Upper lobe of right lung (tissue), 1 donor: Measurements from ENCODE around the gene FCAMR. TPM values are rescaled to one million over a fixed set of nuclear protein-coding genes. Genes with fewer than 3 reads are reported as not detected.

Experiments
- ATAC-seq: fragments of 200-7000 bp; cut with Tn5 transposase; one replicate; pipeline ENCODE4 v1.9.1; 2020; ENCODE audit warnings: mild to moderate bottlenecking, moderate library complexity
- DNase-seq: peaks from one replicate; pipeline ENCODE4 v3.0.0-alpha.2; 2020
- H3K27ac ChIP-seq: fragments of 200-600 bp; one replicate; pipeline ENCODE4 v1.8.0; 2022
- H3K27me3 ChIP-seq: fragments of 200-600 bp; one replicate; pipeline ENCODE4 v1.8.0; 2022; ENCODE audit warnings: mild to moderate bottlenecking
- H3K36me3 ChIP-seq: fragments of 200-600 bp; one replicate; pipeline ENCODE4 v1.8.0; 2022
- H3K4me1 ChIP-seq: fragments of 200-600 bp; one replicate; pipeline ENCODE4 v1.8.0; 2022
- H3K4me3 ChIP-seq: fragments of 200-600 bp; one replicate; pipeline ENCODE4 v1.8.0; 2022; ENCODE audit warnings: mild to moderate bottlenecking
- H3K9me3 ChIP-seq: fragments of 200-600 bp; one replicate; pipeline ENCODE4 v1.8.0; 2022
- CTCF ChIP-seq: fragments of 200-600 bp; IDR thresholded peaks from one replicate; pipeline ENCODE4 v1.8.0; 2022; ENCODE audit warnings: antibody characterized with exemption
- intact Hi-C: fragments of 100-400 bp; cut with DNase I; formaldehyde crosslinking; loops from one replicate; pipeline ENCODE4 v1.11.0; 2022
- total RNA-seq: library from RNA; stranded (reverse); fragmentation: NEBNext Ultra II Directional; extraction: Animal tissue kit (Norgen Biotek cat#: 25700); gene quantifications from one replicate; pipeline ENCODE4 v1.2.1, GENCODE V29; 2021
- donor health status: DM: no; HTN: yes; CAD: no; lungs with severe emphysema.

FCAMR gene
- total RNA-seq, 1 donor from 2014 or later: not detected

GRCh38 chr1:206952171-206952570 is 18.1 kb downstream of the FCAMR start:
- ATAC-seq (peak; percentile 38), DNase-seq (no peak)
- H3K27ac ChIP-seq: peak overlapping the region; percentile 36
- no peaks in the 10 kb centered on the region for H3K9me3 ChIP-seq
- TF ChIP-seq CTCF: no peak
- intact Hi-C loops: no loop called here
- H3K4me3 ChIP-seq: no peak overlapping the region
- no peaks in the 10 kb centered on the region for H3K27me3 ChIP-seq
- H3K4me1 ChIP-seq: no peaks in the 10 kb centered on the region
- H3K36me3 ChIP-seq: no peaks in the 10 kb centered on the region

DNA sequence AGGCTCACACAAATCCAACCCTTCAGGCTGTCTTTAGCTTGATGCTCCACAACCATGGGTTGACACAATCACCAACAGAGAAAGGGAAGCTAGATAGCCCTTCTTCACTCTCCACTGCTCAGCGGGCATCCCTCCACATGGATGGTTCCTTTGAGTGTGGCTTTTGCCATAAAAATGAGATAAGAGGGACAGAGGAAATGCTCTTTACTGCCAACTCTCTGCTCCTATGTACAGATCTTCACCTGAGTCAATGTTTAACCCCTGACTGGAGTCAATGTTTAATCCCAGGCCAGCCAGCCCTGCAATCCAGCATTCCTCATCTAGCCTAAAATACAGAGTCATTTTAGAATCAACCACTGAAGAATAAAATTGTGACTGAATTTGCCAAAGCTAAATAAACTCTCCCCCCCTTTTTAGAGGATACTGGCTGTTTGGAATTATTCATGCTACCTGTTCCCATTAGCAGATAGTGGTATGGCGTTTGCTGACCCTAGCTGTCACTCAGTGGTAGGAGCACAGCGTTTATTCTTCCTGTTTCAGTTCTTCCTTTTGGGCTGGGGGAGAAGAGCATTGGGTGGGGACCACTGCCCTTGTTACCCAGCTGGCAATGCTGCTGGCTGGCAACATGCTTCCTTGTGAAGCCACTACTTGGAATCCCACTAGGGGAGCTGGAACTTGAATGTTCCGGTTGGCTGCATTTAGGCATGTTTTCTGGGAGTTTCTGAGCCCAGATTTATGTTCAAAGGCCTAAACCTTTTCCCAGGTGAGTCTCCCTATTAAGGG is 18.8 kb downstream of the FCAMR start:
- H3K4me3 ChIP-seq: no peak overlapping the region
- ATAC-seq: no peak
- DNase-seq: no peak
- H3K27ac ChIP-seq: no peak overlapping the region
- no peaks in the 10 kb centered on the region for H3K27me3 ChIP-seq
- H3K36me3 ChIP-seq: no peaks in the 10 kb centered on the region
- no peaks in the 10 kb centered on the region for H3K4me1 ChIP-seq
- intact Hi-C loops: no loop called here
- no peaks in the 10 kb centered on the region for H3K9me3 ChIP-seq
- no peak for TF ChIP-seq CTCF

- Histone ChIP-seq H3K36me3 (no peaks in the 10 kb centered on the region), H3K4me3 (no peak overlapping the region), H3K27me3 (no peaks in the 10 kb centered on the region), H3K9me3 (no peaks in the 10 kb centered on the region), H3K4me1 (no peaks in the 10 kb centered on the region), H3K27ac (no peak overlapping the region)
- DNase-seq (no peak), ATAC-seq (no peak)
- TF ChIP-seq CTCF: no peak
- intact Hi-C loops: no loop called here
Measured at GRCh38 chr1:206949641-206950040, 20.6 kb downstream of the FCAMR start.

- intact Hi-C loops: no loop called here
- no peak overlapping the region for H3K27ac ChIP-seq
- no peak for ATAC-seq
- no peak for TF ChIP-seq CTCF
- H3K4me1 ChIP-seq: no peaks in the 10 kb centered on the region
- DNase-seq: no peak
- H3K27me3 ChIP-seq: no peaks in the 10 kb centered on the region
- H3K36me3 ChIP-seq: no peaks in the 10 kb centered on the region
- no peaks in the 10 kb centered on the region for H3K9me3 ChIP-seq
- H3K4me3 ChIP-seq: no peak overlapping the region
Measured at GRCh38 chr1:206949208-206949607, 21.1 kb downstream of the FCAMR start.

DNA sequence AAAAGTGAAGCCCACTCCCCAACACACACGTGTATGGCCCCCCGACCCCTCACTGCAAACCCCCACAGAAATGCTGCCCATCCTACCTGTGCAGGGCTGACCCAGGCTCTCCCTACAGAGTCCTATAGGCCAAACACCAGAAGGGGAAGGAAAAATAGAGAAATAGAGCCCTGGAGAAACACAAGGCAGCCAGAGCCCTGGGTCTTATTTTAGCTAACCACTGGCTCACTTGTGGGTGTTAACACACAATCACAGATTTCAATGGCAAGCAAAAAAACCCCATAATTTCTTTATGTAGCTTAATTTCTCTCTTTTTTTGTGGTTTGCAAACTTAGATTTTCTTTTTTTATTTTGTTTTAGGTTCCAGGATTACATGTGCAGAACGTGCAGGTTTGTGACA is 23.0 kb downstream of the FCAMR start:
- no peaks in the 10 kb centered on the region for H3K27me3 ChIP-seq
- H3K4me3 ChIP-seq: no peak overlapping the region
- ATAC-seq (no peak), DNase-seq (no peak)
- intact Hi-C loops: no loop called here
- H3K9me3 ChIP-seq: no peaks in the 10 kb centered on the region
- no peaks in the 10 kb centered on the region for H3K36me3 ChIP-seq
- H3K4me1 ChIP-seq: no peaks in the 10 kb centered on the region
- TF ChIP-seq CTCF: no peak
- no peak overlapping the region for H3K27ac ChIP-seq
